OCI-LY3 (cell line): ENCODE data around the gene AARS2.

Experiments used
- H2AFZ ChIP-seq: fragments of 200-600, 300-600 bp; shearing (Covaris generic); 2 replicates; pipeline ENCODE4 v1.6.0; 2014; ENCODE audit warnings: antibody characterized with exemption, low read depth, low read length
- H3K27ac ChIP-seq: fragments of 200-600, 300-600 bp; sonication (generic); 2 replicates; pipeline ENCODE4 v1.5.1; 2014; ENCODE audit warnings: mild to moderate bottlenecking, low read length, moderate library complexity, mixed read lengths
- H3K27me3 ChIP-seq: fragments of 200-600, 300-600 bp; sonication (generic); 2 replicates; pipeline ENCODE4 v1.6.1; 2014; ENCODE audit warnings: low read depth, low read length, mixed read lengths
- H3K36me3 ChIP-seq: fragments of 200-600, 300-600 bp; sonication (generic); replicated peaks from 2 replicates; pipeline ENCODE3; 2014; ENCODE audit warnings: low read depth, low read length, mixed read lengths
- H3K4me1 ChIP-seq: fragments of 300-600, 200-600 bp; sonication (generic); 2 replicates; pipeline ENCODE4 v1.6.1; 2014; ENCODE audit warnings: low read length, mixed read lengths
- H3K4me2 ChIP-seq: fragments of 200-600, 300-600 bp; sonication (generic); 2 replicates; pipeline ENCODE4 v1.6.1; 2014; ENCODE audit warnings: low read length, mixed read lengths
- H3K4me3 ChIP-seq: fragments of 300-600, 200-600 bp; sonication (generic); 2 replicates; pipeline ENCODE4 v1.5.1; 2014; ENCODE audit warnings: antibody characterized with exemption, mild to moderate bottlenecking, low read length, moderate library complexity
- H3K79me2 ChIP-seq: fragments of 300-600, 200-600 bp; shearing (Covaris generic); 2 replicates; pipeline ENCODE4 v1.6.1; 2014; ENCODE audit warnings: mild to moderate bottlenecking, low read length, mixed read lengths
- H3K9ac ChIP-seq: fragments of 300-600, 200-600 bp; shearing (Covaris generic); 2 replicates; pipeline ENCODE4 v1.6.0; 2014; ENCODE audit warnings: mild to moderate bottlenecking, low read length, moderate library complexity
- H3K9me3 ChIP-seq: fragments of 200-600, 300-600 bp; shearing (Covaris generic); 2 replicates; pipeline ENCODE4 v1.6.1; 2014; ENCODE audit warnings: low read length, mixed read lengths; ENCODE audit not compliant: insufficient read depth
- H4K20me1 ChIP-seq: fragments of 200-600, 300-600 bp; sonication (generic); 2 replicates; pipeline ENCODE4 v1.6.1; 2016; ENCODE audit warnings: low read length, mixed read lengths; ENCODE audit not compliant: insufficient read depth
- EZH2phosphoT487 ChIP-seq: fragments of 200-600 bp; shearing (Covaris generic); IDR thresholded peaks from 2 replicates; pipeline ENCODE4 v1.6.1; 2018; ENCODE audit warnings: antibody characterized with exemption, mixed run types, low read depth
- TF ChIP-seq, protein P1 (sequence below): fragments of 200-600, 300-600 bp; sonication (generic); IDR thresholded peaks from 2 replicates; pipeline ENCODE4 v1.5.1; 2014; ENCODE audit warnings: antibody characterized with exemption, low read length, low read depth

The AARS2 gene

DNA sequence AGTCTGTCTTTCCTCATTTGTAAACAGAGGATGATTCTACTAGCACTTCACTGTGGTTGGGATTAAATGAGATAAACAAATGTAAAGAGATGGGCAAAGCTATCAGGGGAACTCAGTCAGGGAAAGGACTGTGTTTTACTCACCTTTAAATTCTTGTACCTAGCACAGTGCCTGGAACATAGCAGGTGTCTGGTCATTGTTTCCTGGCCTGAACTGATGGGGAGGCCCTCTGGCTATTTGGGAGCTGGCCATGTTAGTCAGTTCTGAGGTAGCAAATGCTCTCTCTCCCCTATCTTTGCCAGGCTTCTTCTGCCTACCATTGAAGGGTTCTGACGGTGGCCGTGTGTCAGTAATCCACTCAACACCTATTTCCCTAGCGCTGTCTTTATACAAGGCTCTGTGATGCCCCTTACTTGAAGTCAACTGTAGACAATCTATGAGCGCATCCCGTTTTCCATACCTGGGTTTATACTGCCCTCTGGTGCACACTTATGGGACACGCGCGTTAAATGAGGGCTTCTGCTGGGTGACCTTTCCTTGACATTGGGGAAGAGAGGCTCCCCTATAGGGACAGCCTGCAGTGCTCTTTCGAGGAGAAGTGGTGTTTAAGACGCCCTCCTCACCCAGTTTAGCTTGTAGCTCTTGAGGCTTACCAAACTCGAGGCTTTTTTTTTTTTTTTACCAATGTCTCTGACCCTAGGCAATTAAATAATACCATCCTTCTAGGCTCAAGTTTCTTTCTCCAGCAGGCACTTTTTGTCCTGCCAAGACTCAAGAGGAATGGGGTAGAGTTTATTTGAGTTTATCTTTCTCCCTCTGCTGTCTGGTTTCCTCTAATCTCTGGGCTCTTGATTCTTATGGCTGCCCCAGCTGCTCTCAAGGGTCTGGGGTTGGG lies 25.3 kb upstream of the AARS2 start:
- H3K4me3 ChIP-seq, result no peak overlapping the region
- no peaks in the 10 kb centered on the region for H3K79me2 ChIP-seq
- H3K36me3 ChIP-seq, result no peaks in the 10 kb centered on the region
- no peak overlapping the region for H3K27ac ChIP-seq
- H4K20me1 ChIP-seq, result no peaks in the 10 kb centered on the region
- H3K9ac ChIP-seq, result no peak overlapping the region
- no peak for TF ChIP-seq EZH2phosphoT487
- TF ChIP-seq, protein P1, sequence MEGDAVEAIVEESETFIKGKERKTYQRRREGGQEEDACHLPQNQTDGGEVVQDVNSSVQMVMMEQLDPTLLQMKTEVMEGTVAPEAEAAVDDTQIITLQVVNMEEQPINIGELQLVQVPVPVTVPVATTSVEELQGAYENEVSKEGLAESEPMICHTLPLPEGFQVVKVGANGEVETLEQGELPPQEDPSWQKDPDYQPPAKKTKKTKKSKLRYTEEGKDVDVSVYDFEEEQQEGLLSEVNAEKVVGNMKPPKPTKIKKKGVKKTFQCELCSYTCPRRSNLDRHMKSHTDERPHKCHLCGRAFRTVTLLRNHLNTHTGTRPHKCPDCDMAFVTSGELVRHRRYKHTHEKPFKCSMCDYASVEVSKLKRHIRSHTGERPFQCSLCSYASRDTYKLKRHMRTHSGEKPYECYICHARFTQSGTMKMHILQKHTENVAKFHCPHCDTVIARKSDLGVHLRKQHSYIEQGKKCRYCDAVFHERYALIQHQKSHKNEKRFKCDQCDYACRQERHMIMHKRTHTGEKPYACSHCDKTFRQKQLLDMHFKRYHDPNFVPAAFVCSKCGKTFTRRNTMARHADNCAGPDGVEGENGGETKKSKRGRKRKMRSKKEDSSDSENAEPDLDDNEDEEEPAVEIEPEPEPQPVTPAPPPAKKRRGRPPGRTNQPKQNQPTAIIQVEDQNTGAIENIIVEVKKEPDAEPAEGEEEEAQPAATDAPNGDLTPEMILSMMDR, result peak; percentile 91
- no peaks in the 10 kb centered on the region for H3K9me3 ChIP-seq
- peaks cover 3% of the 10 kb centered on the region; the same call in 1 of the 2 replicates for H3K4me1 ChIP-seq
- no peak overlapping the region for H3K4me2 ChIP-seq
- no peak overlapping the region for H2AFZ ChIP-seq
- peaks cover 8% of the 10 kb centered on the region for H3K27me3 ChIP-seq

DNA sequence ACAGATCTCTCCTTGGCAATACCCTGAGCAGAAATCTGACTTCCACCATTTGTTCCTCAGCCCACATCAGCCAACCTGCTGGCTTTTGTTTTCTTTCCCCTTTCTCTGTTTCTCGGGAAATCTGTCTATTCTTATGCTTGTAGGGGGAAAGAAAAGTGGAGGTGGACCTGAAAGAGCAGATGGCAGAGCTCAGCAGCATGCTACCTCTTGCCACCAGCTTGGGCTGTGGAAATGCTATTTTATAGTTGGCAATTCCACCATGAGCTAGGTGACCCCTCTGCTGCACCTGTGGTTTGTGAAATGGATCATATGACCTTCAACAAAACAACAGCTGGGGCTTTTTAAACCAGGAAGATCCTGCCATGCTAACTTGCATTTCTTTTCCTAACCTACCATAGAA lies 22.5 kb upstream of the AARS2 start:
- Histone ChIP-seq H4K20me1 (no peaks in the 10 kb centered on the region), H3K9ac (no peak overlapping the region), H3K36me3 (no peaks in the 10 kb centered on the region), H3K9me3 (no peaks in the 10 kb centered on the region), H3K27ac (no peak overlapping the region), H3K27me3 (no peaks in the 10 kb centered on the region), H3K79me2 (no peaks in the 10 kb centered on the region), H2AFZ (no peak overlapping the region), H3K4me1 (no peaks in the 10 kb centered on the region), H3K4me3 (no peak overlapping the region), H3K4me2 (no peak overlapping the region)
- TF ChIP-seq, protein P1, result no peak
- TF ChIP-seq EZH2phosphoT487, result no peak

DNA sequence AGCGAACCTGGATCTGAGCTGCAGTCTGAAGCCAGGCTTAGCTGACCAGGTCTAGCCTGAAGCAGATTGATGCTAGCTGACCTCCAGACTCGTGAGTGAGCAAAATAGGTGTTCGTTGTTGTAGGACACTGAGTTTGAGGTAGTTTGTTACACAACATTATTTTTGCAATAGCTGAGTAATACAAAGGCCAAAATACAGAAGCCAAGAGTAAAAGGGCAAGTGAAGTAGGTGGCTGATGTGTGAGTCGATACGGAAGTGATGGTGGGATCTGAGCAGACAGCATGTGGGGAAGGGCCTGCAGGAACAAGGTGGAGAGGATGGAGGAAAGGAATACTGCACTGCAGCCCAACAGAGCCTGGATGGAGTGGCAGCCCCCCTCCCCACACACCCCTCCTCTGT lies 20.8 kb upstream of the AARS2 start:
- TF ChIP-seq, protein P1, result no peak
- no peak for TF ChIP-seq EZH2phosphoT487
- H3K27me3 ChIP-seq, result peaks cover 14% of the 10 kb centered on the region
- H3K9ac ChIP-seq, result no peak overlapping the region
- no peaks in the 10 kb centered on the region for H3K4me1 ChIP-seq
- H4K20me1 ChIP-seq, result no peaks in the 10 kb centered on the region
- H3K79me2 ChIP-seq, result no peaks in the 10 kb centered on the region
- no peak overlapping the region for H3K27ac ChIP-seq
- no peak overlapping the region for H2AFZ ChIP-seq
- H3K4me2 ChIP-seq, result no peak overlapping the region
- no peaks in the 10 kb centered on the region for H3K9me3 ChIP-seq
- no peak overlapping the region for H3K4me3 ChIP-seq
- no peaks in the 10 kb centered on the region for H3K36me3 ChIP-seq

DNA sequence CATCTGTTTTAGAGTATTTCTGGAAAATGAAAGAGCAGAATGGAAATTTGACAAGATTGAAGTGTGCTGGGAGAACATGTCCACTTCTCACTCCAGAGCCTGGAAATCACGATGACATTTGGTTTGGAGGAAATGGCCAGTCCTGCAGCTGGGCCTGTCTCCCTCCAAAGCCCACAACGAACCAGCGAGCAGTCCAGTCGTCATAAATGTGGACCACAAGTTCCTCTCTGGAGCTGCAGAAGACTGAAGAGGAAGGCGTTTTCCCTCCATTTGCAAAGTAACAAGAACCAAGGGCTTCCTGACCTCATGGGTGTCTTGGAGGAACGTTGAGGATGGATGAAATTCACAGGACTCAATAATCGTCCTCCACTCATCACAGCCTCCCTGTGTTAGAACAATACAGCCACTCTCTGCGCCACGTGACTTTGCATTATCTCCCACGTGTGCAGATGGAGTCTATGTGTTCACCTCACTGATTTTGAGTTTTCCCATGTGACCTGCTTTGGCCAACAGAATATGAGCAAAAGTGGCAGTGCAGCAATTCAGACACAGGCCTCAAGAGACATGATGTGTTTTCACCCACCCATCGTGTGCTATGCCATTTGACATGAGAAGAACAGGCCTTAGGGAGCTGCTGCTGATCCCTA lies 20.2 kb upstream of the AARS2 start:
- no peak overlapping the region for H3K9ac ChIP-seq
- H3K9me3 ChIP-seq, result no peaks in the 10 kb centered on the region
- H3K27ac ChIP-seq, result no peak overlapping the region
- no peaks in the 10 kb centered on the region for H4K20me1 ChIP-seq
- TF ChIP-seq EZH2phosphoT487, result no peak
- TF ChIP-seq, protein P1, result no peak
- H3K4me1 ChIP-seq, result no peaks in the 10 kb centered on the region
- peaks cover 15% of the 10 kb centered on the region for H3K27me3 ChIP-seq
- no peaks in the 10 kb centered on the region for H3K36me3 ChIP-seq
- no peak overlapping the region for H3K4me2 ChIP-seq
- H2AFZ ChIP-seq, result no peak overlapping the region
- no peaks in the 10 kb centered on the region for H3K79me2 ChIP-seq
- no peak overlapping the region for H3K4me3 ChIP-seq
